ENCODE data around the gene FN1.

DNA sequence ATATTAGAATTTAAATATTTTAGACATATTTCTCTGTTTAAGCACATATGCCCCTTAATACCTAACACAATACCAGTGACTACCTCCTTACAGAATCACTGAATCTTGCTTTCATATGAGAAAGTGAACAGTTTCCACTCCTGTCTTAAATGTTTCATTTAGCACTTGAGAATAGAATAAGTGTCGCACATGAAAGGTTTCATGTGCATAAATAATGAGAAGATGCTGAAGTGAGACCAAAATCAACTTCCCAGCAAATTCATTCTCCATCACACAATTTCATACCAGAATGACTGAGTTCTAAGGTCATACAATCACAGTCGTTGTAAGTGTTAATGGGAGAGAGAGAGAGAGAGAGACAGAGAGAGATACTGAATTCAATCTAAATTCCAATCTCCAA is 72.8 kb downstream of the FN1 start:
- TF ChIP-seq, protein P1, sequence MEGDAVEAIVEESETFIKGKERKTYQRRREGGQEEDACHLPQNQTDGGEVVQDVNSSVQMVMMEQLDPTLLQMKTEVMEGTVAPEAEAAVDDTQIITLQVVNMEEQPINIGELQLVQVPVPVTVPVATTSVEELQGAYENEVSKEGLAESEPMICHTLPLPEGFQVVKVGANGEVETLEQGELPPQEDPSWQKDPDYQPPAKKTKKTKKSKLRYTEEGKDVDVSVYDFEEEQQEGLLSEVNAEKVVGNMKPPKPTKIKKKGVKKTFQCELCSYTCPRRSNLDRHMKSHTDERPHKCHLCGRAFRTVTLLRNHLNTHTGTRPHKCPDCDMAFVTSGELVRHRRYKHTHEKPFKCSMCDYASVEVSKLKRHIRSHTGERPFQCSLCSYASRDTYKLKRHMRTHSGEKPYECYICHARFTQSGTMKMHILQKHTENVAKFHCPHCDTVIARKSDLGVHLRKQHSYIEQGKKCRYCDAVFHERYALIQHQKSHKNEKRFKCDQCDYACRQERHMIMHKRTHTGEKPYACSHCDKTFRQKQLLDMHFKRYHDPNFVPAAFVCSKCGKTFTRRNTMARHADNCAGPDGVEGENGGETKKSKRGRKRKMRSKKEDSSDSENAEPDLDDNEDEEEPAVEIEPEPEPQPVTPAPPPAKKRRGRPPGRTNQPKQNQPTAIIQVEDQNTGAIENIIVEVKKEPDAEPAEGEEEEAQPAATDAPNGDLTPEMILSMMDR (conservative IDR thresholded peaks at IDR 0.05; ENCODE audit: low read length), result no peak
- no peak for TF ChIP-seq EZH2phosphoT487 (IDR thresholded peaks at IDR 0.05; ENCODE audit: borderline replicate concordance)
